ENCODE data around the gene RELL1.

The RELL1 gene

DNA sequence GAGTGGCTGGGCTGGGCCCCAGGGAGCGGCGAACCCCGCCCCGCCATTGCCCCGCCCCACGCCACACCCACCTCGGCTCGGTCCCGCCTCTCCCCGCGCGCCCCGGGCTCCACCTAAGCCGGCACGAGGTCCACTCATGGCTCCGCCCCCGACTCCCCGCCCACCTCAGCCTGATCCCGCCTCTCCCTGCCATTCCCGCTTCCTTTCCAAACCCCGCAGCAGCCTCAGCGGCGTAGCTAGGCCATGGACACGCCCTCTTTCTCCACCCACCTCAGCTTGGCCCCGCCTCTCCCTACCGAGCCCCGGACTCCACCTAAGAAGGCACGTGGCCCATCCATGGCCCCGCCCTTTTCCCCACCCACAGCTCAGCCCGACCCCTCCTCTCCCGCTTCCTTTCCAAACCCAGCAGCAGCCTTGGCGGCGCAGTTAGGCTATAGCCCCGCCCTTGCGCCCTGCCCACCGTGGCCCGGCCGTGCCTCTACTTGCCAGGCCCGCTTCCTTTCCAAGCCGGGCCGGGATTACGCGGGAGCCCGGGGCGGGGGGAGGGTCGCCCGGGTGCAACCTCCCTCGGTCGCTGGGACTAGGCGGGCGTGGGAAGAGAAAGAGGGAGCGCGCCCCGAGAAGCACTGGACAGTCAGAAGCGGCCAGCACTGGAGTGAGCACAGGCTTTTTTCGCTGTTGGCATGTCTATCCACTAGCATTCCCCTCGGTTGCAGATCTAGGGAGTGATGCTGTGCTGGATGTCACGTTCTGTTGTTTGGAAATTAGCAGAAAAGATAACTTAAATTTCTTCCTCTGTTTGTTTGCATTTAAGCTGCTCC is at the start of gene RELL1:
Gene RELL1, minus strand, starts transcription at position 4 of the 821 bp plus-strand sequence. CDS start 89 bp downstream, outside the sequence.
- DNase-seq (ENCODE audit: low read depth, low spot score), result peak; percentile 83

- DNase-seq (ENCODE audit: low read depth, low spot score), result no peak
These were observed 49.4 kb upstream of the RELL1 start for GRCh38 chr4:37735578-37735977.

- DNase-seq (ENCODE audit: low read depth, low spot score), result no peak
These were observed 48.8 kb upstream of the RELL1 start for GRCh38 chr4:37734989-37735388.

GRCh38 chr4:37733240-37733867 is 47.2 kb upstream of the RELL1 start:
- no peak for DNase-seq (ENCODE audit: low read depth, low spot score)

- no peak for DNase-seq (ENCODE audit: low read depth, low spot score)
These were observed 46.5 kb upstream of the RELL1 start for GRCh38 chr4:37732526-37733186.

GRCh38 chr4:37729649-37730004 is 43.5 kb upstream of the RELL1 start:
- no peak for DNase-seq (ENCODE audit: low read depth, low spot score)

GRCh38 chr4:37728064-37728463 is 41.9 kb upstream of the RELL1 start:
- no peak for DNase-seq (ENCODE audit: low read depth, low spot score)

- DNase-seq (ENCODE audit: low read depth, low spot score), result no peak
These were observed 41.5 kb upstream of the RELL1 start for GRCh38 chr4:37727635-37728034.

DNA sequence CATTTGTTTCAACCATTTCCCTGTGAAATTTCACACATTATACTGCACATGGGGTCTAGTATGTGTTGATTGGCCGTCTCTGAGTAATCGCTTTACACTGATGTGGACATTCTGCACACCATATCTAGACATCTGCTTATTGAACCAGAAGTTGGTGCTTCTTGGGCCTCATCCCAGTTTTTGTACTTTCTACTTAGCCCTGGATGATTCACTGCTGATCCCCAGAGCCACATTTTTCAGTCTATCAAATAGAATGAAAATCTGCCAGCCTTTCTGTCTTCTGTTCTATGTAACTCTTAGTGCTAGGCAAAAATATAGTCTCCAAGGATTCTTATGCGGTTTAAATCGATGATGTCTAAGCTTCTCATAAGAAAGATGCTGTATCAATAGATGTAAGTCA is 40.5 kb upstream of the RELL1 start:
- DNase-seq (ENCODE audit: low read depth, low spot score), result no peak

DNA sequence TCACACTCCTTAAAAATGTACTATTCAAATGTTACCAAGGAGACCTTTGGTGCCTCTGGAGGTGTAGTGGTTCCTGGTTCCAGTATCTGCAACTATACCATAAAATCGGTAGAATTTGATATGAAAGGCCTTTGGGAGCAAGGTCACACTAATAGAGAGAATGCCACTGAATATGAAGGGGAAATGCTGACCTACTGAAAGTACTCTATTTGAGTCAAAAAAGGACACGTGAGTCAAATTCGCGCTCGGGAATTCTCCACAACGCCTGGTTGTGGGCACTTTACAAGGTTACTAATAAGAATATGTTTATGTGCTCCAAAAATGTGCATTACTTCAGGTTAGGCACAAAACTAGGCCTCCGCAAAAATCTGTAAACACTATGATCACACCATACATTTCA is 39.5 kb upstream of the RELL1 start:
- no peak for DNase-seq (ENCODE audit: low read depth, low spot score)

DNA sequence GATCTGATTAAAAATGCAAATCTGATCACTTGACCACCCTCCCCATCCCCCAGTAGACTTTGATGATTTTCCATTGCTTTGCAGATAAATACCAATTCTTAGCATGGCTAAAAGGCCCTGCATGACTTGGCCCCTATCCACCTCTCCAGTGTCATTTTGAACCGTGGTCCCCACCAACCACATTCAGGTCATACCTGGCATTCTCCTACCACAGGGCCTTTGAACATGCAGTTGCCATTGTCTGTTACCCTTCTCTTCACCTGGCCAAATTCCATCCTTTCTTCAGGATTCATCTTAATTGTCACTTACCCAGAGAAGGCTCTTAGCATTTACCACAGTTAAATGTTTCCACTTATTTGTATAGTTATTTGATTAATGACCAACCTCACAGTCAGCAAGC is 36.9 kb upstream of the RELL1 start:
- DNase-seq (ENCODE audit: low read depth, low spot score), result no peak

DNA sequence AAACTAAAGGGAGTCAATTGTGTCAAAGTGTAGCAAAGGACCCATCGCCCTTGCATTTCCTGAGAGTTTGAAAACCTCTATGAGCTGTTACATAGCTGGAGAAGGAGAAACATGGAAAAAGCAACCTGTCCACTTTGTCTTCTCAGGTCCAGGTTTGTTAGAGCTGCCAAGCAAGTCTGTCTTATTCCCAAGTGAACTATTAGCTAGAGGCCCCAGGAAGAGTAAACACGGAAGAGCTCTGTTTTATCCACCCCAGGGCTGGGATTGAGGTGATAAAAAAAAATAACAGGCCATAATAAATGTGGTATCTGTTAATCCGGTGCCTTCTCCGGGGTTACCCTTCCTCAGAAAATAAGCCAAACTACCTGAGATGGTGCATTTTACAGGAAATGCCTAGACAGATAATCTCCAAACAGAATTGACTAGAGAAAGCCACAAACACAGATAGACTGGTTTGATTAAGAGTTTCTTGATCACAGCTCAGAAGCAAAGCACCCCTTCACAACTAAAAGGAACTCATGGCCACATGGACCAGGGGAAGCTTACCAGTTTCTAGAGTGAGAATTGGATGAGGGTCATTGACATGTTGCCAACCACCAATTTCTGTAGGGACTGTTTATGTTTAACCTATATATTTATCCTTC is 35.9 kb upstream of the RELL1 start:
- DNase-seq (ENCODE audit: low read depth, low spot score), result no peak

DNA sequence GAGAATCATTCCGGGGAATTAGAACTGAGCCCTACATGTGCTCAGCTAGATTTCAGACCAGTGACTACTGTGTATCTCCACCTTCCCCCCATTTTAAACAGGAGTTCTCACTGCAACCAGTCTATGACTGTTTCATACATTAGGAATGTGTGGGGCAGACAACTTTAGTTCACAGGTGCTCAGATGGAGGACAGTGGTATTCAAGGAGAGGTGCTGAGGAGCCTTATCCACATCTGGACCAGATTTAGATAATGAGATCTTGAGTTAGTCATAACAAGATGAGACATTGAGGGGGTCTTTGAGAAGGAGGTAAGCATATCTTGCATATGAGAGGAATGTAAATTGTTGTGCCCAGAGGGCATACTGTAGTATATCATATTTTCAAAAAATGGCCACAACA is 32.8 kb upstream of the RELL1 start:
- no peak for DNase-seq (ENCODE audit: low read depth, low spot score)

DNA sequence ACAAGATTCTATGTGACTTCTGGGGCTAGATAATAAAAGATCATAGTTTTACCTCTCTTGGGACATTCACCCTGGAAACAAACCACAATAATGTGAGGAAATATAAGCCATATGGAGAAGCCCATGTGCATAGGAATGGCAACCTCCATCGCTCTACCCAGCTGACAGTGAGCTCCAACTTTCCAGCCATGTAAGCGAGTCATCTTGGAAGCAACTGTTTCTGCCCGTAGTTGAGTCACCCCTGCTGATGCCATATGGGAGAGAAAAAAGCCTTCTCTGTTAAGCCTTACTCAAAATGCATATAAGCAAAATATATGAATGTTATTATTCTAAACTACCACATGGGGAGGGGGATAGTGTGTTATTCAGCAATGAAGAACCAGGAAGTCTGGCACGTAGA is 31.4 kb upstream of the RELL1 start:
- DNase-seq (ENCODE audit: low read depth, low spot score), result no peak

DNA sequence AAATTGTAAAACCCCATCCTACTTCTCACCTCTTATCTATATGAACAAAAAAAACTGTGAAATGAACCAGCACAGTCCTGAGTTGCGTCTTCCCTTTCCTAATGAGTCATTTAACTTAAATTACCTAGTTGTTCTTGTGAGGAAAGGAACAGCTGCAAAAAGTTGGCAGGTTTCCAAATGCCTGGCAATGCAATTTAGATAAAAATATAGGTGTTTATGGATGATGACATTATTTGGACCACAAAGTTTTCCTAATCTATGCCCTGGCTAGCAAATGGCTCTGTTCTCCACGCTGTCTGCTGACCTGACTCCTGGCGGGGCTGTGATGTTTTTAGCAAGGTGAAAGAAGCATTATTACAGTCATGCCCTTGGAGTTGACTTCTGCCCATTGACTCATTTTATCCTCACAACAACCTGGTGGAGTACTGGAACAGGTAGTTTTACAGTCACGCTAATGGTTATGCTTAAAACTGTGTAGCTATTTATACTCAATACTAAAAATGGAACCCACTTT is 29.8 kb upstream of the RELL1 start:
- DNase-seq (ENCODE audit: low read depth, low spot score), result no peak

DNA sequence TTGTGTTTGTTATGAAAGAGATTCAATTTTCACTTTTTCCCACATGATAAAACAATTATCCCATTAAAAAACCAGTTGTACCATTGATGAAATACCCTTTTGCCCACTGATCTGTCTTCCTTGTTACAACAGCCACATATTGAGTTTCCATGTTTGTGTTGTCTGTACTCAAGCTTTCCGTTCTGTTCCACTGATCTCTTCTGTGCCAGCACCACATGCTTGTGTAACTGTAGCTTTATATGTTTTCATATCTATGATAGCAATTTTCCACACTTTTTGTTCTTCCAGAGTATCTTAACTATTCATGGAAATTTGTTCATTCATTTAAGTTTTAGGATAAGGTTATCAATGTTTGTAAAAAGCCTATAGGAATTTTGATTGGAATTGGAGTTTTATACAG is 24.3 kb upstream of the RELL1 start:
- no peak for DNase-seq (ENCODE audit: low read depth, low spot score)

- no peak for DNase-seq (ENCODE audit: low read depth, low spot score)
These were observed 19.9 kb upstream of the RELL1 start for GRCh38 chr4:37706032-37706431.

- no peak for DNase-seq (ENCODE audit: low read depth, low spot score)
These were observed 19.4 kb upstream of the RELL1 start for GRCh38 chr4:37705571-37705970.

DNA sequence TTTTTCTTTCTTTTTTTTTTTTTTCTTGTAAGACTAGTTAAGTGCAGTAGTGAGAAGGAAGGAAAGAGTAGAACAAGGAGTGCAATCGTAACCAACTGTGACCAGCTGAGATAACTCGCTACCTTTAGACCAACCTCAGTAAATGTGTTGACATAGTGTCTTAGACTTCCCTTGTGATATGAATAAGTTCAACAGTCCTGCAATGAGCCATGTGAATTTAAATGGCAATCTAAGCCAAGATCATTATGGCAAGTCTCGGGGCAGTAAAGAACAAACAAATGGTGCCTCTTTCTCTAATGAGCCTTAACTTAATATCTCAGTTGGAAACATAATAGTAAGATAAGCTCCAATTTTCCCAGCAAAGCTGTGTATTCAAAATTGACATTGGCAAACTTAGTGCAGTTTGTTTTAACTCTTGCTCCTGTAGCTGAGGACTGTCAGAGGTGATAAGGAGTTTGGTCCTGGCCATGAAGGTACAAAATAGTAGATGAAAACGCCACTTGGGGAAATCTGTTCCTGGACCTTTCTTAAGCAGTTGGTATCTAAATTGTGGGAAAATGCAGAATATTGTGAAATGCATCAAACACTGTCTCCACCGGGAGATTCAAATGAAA is 13.8 kb upstream of the RELL1 start:
- DNase-seq (ENCODE audit: low read depth, low spot score), result no peak

DNA sequence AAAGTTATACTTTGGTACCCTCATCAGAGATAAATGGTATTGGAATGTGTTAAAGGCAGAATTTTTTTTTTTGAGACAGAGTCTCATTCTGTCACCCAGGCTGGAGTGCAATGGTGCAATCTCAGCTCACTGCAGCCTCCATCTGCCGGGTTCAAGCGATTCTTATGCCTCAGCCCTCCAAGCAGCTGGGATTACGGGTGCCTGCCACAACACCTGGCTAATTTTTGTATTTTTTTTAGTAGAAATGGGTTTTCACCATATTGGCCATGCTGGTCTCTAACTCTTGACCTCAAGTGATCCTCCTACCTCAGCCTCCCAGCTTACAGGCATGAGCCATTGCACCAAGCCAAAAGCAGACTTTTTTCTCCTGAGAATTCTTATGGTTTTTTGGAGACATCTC is 11.4 kb upstream of the RELL1 start:
- DNase-seq (ENCODE audit: low read depth, low spot score), result no peak

DNA sequence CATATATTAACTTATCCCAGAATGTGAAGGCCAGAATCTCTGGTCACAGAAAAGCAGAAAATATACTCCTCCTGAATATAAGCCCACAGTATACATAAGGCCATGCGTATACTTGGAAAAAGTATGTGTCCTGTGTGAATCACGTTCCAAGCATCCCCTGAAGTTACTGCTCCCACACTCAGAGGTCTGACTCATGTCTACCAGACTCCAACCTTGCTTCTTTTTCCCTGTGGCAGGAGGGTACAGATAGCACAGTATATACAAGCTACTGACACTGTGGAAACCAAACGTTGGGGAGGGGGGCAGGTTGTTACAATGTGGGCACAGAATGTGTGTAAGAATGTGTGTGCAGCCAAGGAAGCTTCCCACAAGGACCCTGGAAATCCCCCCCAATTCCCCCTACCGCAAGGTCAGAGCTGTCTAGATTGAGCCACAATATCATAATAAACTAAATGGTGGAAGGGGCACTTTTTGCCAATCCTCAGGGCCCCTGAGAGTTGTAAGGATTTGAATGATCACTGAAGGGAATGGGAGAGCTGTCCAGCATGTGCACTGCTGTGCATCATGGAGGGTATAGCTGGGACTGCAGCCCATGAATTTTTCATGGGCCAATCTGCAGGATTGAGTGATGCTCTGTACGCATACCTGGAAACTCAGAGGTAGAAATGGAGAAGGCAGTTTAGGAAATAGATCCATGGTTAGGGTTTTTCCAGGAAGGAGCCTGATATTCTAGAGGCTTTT is 7.4 kb upstream of the RELL1 start:
- no peak for DNase-seq (ENCODE audit: low read depth, low spot score)
